Left renal cortex interstitium (tissue), 4 donors: ENCODE results near the gene IGDCC3. TPM values are rescaled to one million over a fixed set of nuclear protein-coding genes. Genes with fewer than 3 reads are reported as not detected.
"Not testable (repeated sequence)": the region's sequence is repeated elsewhere in the genome, so short reads cannot be mapped to it uniquely, and the experiment has no call there.

ENCODE experiments used
- DNase-seq, 4 donors: peaks; one replicate each; pipeline ENCODE4 v3.0.0-alpha.2; 2013; ENCODE audit warnings: low read depth in 4 of 4, low spot score in 2 of 4, missing footprints in 1 of 4
- polyA plus RNA-seq, 4 donors: library from polyadenylated mRNA; unstranded; fragments of 120-200 nt; gene quantifications; one replicate each; pipeline ENCODE4 v1.2.1, GENCODE V29; 2013; ENCODE audit not compliant: insufficient read length in 4 of 4

Gene IGDCC3
- polyA plus RNA-seq, 4 donors: 7.9 to 12.8 (median 8.7) TPM

DNA sequence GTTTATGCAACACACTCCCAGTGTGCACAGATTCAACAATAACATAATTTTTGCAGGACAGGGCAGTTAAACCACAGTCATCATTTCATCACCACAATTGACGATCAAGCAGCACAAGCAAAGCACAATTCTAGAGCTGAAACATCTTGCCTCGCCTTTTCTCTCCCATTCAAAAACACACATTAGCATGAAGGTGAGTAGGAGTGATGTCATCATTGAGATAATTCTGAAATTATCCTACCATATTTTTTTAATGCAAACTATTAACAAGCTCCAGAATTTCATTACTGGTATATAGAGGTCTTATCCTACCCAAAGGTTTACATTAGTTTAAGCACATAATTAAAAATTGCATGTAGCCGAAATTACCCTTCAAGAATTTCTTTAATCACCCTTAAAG lies 3.5 kb downstream of the IGDCC3 start:
- DNase-seq: no peak

DNA sequence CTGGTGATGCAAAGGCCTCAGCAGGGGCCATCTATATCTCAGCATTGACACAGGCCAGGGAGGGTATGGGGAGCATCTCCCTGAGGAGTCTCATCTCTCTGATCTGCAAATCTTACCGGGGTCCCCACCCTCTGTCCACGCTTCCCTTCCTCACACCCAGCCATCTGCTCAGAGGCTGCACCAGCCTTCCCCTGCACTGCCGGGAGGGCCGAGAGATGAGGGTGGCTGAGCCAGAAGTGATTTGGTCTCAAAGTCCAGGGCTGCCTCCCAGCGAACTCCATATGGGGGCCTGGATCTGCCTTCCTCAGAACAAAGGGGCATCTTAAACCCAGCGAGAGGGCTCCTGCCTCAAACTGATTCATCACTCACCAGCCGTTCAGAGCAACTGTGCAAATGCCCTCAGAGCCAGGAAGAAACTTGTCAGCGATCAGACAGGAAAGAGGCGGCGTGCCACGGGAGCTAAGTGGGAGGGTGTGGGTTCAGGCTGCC lies 4.6 kb downstream of the IGDCC3 start:
- no peak for DNase-seq

DNA sequence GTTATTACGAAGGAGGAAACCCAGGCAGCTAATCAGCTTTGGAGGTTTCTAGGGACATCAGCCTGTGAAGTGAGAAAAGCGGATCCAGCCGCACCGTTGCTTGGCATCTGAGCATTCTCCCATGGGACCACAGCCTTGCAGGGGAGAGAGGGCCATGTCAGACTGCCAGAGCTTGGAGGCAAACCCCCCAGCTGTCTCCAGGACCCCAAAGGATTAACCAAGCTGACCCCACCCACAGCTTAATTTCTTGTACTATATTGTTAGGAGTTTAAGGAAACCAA lies 5.1 kb downstream of the IGDCC3 start:
- DNase-seq: no peak

DNA sequence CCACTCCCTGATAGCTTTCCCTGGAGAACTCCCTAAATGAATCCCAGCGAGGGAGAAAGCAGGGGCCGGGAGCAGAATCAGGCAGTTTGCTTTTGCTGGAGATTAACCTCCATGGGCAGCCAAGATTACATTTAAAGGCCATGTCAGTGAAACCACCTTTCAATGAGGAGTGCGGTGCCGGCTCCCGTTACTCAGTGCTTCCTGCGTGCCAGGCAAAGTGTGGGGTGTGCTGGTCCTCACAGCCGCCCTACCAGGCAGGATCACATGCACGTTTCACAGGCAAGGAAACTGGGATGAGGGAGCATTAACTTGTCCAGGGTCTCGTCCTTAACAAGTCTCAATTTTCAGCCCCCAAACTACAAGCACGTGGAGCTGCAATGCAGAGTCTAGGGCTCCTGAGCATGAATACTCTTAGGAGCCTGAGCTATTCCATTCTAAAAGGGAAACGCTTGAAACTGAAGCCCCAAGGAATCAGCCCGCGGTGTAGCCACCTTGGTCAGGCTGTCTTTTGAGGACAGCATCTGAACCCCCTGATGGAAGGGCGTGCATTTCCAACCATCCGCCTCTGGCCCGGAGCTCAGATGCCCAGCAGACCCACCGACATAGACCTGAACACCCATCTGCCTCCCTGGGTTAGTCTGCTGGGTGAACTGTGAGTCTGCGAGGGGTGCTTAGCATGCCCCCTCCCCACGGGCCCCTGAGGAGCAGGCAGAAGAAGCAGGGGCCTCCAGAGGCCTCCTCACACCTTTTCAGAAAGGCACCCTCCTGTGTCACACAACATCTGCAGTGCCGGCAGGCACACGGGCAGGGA lies 5.6 kb downstream of the IGDCC3 start:
- no peak for DNase-seq

DNA sequence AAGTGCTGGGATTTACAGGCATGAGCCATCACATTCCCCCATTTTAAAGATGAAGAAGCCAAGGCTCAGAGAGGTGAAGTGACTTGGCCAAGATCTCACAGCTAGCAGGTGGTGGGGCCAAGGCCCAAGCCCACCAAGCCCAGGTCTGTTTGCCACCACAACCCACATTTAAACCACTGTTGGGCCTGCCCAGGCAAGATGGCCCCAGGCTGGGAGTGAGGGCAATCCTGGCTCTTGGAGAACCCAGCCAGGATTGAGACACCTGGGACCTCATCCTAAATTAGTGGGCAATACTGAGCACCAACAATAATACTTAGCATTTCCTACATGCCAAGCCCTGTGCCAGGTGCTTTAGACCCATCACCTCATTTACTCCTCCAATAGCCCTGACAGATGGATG lies 6.9 kb downstream of the IGDCC3 start:
- no peak for DNase-seq

DNA sequence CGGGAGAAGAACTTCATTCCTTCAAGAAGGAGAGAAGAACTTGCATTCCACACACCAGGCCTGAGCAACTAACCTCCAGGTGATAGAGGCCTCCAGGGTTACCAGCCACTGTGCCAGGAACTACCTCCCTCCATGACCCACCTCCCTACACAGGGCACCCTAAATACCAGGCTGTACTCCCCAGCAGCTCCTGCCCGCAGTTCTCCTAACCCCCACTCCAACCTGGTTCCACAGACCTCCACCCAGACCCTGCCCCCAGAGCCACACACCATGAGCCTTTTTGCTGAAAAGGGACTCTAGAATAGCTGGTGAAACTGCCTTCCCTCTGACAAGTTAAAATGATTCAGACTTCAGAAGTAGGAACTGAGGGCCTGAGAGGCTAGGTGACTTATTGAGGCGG lies 8.2 kb downstream of the IGDCC3 start:
- DNase-seq: no peak

DNA sequence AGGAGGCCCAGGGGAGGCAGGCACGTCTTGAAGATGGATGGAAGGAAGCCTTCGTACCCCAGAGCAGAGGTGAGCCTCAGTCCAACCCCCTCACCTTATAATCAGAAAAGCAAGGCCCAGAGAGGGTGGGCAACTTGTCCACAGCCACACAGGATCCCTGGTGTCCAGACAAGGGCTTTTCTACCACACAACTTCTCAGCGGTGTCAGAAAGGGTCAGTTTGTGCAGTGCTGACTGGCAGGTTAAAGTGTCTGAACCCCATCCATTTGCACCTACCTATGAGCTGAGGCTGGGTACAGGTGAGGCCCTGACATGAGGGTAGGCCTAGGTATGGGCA lies 8.6 kb downstream of the IGDCC3 start:
- DNase-seq: no peak

DNA sequence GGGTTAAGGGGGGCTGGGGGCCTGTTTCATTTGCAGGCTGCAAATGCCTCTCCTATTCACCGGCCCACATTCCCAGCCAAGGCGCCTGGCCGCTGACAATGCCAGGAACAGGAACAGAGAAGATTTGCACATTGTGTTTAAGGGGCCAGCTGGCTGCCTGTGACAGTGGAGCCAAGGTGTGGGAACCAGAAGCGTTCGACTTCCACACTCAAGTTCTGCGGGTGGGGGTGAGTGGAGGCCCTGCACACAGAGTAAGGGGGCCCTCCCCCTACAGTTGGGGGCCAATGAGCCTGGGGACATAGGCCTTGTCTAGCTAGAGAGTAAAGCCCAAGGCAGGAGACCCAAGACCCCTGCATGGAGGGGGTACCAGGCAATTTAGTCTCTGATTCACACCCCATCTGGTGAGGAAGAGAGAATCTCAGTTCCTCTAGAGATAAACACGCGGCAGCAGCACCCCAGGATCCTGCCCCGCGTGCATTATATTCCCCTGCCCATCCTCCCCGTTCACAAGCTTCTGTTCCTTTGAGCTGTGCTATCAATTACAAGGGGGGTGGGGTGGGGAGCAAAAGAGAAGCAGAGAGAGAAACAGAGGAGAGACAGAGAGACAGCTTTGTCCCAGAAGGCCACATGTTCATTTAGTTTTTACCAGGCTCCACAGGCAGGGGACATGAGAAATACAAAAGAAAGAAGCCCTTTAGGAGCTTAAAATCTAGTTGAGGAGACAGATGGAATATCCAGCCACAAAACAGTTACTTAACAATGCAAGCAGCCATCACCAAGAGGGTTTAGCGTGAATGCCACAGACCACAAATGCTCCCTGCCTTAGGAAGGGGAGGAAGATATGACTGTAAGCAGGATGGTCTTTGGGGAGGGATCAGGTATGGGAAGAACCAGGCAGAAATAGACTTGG lies 9.2 kb downstream of the IGDCC3 start:
- no peak for DNase-seq

DNA sequence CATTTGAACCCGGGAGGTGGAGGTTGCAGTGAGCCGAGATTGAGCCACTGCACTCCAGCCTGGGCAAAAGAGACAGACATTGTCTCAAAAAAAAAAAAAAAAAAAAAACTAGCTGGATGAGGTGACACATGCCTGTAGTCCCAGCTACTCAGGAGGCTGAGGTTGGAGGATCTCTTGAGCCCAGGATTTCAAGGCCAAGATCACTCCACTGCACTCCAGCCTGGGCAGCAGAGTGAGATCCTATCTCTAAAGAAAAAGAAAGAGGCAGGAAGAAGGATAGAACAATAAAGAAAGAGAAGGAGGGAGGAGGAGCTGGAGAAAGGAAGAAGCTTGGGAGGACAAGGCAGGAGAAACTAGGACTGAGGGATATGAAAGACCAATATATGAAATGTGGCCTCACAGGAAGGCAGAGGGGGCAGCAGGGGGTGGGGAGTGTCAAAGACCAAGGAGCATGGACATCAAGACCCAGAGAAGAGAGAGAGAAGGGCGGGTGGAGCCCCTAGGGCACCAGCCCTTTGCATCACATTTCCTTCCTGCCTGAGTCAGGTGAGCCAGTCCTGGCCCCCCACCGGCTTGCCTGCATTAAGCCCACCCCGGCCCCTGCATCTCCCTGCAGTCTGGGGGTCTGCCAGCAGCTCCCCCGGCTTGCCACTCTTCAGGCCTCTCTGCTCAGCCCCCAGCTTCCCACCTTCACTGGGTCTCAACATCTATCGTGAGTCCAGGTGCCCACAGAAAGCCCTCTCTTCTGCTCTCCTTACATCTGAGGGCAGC lies 11.5 kb downstream of the IGDCC3 start:
- DNase-seq: no peak

DNA sequence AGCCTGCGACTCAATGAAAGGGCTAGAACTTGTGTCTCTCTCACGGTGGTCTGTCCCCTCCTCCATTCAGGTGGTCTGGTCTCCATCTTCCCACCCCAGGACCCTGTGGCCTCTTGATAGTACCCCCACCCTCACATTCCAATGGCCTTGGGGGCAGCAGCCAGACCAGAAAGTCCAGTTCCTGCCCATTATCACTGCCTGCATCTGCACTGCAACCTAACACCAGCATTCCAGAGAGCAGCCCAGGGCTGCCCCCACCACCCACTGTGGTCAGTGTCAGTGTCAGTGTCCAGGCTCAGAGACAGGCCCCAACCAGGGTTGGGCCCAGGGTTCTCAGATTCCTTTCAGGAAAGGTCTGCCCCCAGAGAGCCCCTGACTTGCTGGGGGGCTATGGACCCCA lies 12.6 kb downstream of the IGDCC3 start:
- no peak for DNase-seq

DNA sequence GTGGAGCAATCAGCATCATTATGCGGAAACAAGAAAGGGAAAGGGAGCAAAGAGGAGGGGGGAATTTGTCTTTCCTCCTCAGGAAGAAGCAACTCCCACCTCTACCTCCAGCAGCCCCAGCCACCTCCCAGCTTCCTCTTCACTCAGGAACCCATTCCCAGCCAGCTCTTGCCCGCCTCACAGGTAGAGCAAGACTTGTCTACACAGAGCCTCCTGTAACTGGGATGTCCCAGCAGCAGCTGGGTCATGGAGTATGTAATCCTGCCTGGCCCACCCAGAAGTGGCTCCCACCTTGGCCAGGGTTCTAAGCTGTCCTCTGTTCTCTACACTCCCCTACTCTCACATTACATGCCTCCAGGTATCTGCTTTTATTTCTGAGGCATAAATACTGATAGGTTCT lies 14.0 kb downstream of the IGDCC3 start:
- DNase-seq: no peak

DNA sequence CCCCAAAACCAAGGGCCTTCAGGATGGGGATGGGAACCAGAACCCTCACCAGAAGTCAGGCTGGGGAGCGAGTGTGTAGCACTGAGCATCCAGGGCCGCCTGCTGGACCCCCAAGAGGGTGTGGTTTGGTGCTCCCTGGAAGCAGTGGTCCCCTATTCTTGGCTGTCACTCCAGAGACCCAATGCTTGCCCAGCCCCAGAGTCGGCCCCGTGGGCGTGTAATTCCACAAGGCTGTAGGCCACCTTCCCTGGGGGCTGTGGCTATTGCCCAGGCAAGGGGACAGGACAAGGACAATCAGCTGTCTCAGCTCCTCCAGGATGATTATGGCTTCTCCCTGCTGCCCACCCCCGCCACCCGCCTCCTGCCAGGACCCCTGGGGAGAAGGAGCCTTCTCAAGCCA lies 14.5 kb downstream of the IGDCC3 start:
- DNase-seq: no peak

DNA sequence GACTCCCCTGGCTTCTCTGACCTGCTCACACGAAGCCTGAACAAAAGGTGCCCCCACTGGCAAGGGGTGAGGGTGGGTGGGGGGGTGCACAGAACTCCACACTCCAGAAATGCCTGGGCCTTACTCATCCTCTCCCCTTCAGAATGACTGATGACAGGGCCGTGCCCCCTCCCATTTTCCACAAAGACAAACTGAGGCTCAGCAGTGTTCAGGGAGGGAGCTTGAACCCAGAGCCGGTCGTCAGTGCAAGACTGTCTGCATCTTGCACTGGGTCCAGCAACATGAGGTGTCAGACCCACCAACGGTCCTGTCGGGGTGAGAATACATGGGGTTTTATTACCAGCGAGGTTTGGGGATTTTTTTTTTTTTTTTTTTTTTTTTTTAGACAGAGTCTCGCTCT lies 15.3 kb downstream of the IGDCC3 start:
- no peak for DNase-seq

DNA sequence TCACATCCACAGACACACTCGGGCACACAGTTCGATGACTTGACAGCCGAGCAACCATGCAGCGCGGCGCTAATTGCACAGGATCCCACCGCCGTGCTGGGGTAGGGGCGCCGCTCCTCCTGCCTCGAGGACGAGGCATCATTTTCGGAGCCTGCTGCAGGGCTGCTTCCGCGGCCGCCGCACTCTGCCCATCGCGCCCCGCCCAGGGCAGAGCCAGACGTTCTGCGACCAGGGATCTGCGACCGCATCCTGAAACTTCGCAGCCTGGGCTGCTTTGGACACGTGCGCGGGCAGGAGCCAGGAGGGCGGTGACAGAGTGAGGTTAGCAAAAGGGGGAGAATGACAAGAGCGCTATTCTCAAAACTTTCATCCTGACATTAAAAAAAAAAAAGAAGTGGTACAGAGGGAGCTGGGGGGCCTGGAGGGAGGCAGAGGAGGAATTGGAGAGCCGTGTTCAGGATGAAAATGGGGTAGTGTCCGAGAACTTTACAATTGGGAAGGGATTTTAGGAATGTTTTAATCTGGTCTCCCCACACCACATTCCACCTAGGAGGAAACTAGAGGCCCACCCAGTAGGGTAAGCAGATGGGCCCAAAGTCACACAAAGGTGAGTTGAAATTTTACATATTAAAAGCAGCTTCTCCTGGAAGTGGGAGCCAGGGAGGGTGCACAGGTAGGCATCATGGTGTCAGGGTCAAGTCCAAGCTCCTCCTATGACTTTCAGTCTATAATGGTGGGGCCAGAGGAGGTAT lies 15.9 kb downstream of the IGDCC3 start:
- DNase-seq: no peak

DNA sequence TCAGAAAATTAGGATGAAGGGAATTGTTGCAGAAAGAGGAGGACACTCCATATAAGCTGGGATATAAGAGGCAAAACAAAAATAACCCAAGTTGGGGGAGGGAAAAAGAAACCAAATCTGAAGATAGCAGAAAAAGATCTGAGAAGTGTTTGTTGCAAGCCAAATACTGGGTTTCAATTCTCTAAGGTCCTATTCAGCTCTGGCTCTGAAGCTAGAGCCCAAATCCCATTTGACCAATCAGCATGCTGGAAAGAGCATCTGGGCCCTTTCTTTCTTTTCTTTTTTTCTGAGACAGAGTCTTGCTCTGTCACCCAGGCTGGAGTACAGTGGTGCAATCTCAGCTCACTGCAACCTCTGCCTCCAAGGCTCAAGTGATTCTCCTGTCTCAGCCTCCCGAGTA lies 17.3 kb downstream of the IGDCC3 start:
- DNase-seq: no peak

DNA sequence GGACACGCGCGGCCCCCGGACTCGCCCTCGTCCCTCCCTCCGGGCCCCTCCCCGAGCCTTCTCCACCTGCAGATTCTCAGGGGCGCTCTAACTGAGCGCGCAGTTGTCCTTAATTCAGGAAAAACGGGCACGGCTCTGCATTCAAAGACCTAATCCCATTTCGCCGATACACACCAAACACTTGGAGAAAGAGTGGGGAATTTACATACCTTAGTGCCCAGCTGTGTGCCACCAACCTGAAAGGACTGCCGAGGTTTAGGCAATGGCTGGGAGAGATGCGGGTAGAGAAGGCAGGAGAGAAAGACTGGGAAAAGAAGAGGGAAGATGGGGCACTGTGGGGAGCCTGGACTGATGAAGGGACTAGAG lies 21.8 kb downstream of the IGDCC3 start:
- DNase-seq: no peak

DNA sequence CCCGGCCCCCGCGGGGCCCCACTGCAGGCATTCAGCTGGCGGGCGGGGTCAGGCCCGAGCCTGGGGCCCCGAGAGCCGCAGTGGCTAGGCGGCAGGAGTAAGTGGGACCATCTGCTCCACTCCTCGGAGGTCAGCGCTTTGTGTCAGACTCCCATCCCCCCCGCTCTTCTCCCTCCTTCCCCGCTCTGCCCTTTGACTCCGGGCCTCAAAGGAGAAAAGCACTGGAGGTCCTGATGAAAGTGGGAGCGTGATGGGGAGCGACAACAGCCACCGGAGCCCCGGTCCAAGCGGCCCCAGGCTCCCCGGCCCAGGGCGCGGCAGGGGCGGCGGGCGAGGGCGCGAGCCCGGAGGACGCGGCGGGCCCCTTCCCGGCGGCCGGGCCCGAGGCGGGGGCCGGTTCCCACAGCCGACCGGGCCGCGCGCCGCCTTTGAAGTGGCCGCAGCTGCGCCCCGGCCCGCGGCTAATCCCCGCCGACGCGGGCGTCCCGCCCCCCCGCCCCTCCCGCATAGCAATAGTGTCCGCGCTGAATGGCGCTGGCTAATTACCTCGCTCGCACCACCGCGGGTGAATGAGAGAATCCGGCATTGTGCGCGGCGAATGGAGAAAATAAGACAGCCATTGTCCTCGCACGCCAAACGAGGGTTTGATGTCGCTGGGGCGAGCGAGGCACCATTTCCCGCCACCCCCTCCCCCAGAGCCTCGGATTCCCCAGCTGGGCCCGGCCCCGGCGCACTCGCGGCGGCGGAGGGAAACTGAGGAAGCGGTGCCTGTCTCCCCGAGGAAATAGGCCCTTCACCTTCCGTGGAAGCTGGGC lies 22.4 kb downstream of the IGDCC3 start:
- no peak for DNase-seq

DNA sequence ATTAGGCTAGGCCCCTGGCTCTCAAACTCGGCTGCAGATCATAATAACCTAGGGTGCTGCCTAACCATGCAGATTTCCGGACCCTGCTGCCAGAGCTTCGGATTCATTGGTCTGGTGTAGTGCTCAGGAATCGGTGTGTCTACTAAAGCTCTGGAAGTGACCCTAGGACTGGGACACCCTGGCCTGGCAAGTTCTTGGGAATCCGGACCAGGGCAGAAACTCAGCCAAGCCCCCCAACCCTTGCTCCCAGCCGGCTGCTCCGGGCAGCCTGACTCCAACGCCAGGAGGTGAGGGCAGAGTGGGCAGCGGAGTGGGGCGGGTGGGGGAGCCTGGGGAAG lies 23.0 kb downstream of the IGDCC3 start:
- DNase-seq: no peak

DNA sequence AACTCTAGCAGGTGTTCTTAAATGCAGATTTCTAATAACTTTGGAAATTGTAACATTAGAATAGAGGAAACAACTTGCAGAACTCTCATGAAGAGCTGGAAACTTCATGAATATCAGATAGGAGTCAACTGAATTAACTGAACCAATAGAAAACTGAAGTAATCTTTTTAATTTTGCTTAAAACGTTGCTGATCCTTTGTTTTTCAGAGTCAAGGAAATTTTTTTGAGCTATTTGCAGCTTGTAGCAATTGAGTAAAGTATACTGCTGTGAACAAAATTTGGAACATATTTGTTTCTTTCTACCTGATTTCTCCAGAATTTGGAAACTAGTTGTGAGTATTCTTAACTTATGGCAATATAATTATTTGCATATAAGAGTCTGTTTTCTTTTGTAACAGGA lies 25.8 kb downstream of the IGDCC3 start:
- DNase-seq: not testable (repeated sequence)

DNA sequence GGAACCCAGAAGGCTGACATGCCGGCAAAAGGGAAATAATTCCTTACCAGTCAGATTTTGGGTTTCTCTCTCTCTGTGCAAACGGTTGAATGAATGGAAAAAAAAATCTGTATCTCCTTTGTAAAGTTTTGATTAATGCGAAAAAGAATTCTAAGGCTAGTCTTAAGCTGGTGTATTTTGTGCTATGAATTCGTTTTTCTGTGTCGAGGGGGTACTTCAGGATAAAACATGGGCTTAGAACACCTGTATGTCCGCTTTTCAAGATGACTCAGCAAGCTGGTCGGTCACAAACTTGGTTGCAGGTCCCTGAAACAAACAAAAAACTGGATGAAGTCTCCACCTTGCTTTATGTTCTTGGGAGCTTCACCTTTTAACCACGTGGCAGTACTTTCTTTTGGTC lies 28.5 kb downstream of the IGDCC3 start:
- DNase-seq: no peak
